NB4 (cell line): ENCODE data around the gene RRAS.

Experiments used
- DNase-seq: peaks from one replicate; pipeline ENCODE4 v3.0.0; 2010; ENCODE audit warnings: low read depth
- H3K4me3 ChIP-seq: one replicate; pipeline ENCODE4 v1.5.1; 2011; ENCODE audit warnings: mild to moderate bottlenecking, low read depth, low read length, moderate library complexity
- MYC ChIP-seq: IDR thresholded peaks from 2 replicates; pipeline ENCODE4 v1.6.1; 2011; ENCODE audit warnings: low read depth, low read length
- POLR2A ChIP-seq: IDR thresholded peaks from 2 replicates; pipeline ENCODE4 v1.6.1; 2011; ENCODE audit warnings: mild to moderate bottlenecking; ENCODE audit not compliant: insufficient read length; ENCODE audit errors: extremely low read depth
- TF ChIP-seq, protein P1 (sequence below): IDR thresholded peaks from one replicate; pipeline ENCODE4 v1.5.1; 2012; ENCODE audit warnings: low read depth, low read length
- TF ChIP-seq, protein P2 (sequence below): IDR thresholded peaks from 2 replicates; pipeline ENCODE4 v1.6.1; 2011; ENCODE audit warnings: low read depth, low read length

RRAS gene

DNA sequence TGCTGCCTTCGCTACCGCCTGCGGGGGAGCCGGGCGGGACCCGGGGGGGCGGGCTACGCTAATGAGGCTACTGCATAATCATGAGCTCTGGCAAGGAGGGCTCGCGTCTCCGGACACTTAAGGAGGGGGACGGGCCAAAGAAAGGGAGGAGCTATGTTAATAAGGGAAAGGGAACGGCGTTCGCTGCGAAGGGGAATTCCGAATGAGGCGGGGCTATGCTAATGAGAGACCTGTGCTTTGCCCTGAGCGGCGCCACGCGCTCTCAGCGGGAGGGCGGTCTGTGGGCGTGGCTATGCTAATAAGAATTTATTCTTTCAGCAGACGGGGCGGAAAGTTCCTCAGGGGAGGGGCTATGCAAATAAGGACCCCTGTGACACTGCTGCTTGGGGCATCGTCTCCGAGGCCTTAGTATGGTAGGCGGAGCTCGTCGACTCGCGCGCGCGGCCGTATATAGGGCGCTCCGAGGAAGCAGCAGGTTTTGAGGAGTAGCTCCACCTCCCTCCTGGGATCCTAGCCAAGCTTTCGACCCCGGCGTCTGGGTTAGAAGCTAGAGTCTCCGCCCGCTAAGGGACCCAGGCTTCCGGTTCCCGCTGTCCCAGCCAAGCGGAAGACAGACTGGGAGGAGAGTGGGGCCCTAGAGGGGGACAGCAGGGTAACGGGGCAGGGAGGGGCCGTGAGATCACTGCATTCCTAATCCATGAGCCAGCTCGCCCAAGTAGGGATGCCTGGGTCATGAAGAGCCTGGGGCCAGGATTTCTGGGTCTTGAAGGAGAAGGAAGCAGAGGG, at the start of gene RRAS:
Gene RRAS, minus strand, starts transcription at position 31 of the 786 bp plus-strand sequence. CDS start 45 bp downstream, outside the sequence.
- DNase-seq: peak; percentile 100
- peak within 1 kb of the TSS; percentile 81 for H3K4me3 ChIP-seq
- TF ChIP-seq POLR2A (peak; percentile 55), MYC (peak; percentile 76)
- TF ChIP-seq, protein P1, sequence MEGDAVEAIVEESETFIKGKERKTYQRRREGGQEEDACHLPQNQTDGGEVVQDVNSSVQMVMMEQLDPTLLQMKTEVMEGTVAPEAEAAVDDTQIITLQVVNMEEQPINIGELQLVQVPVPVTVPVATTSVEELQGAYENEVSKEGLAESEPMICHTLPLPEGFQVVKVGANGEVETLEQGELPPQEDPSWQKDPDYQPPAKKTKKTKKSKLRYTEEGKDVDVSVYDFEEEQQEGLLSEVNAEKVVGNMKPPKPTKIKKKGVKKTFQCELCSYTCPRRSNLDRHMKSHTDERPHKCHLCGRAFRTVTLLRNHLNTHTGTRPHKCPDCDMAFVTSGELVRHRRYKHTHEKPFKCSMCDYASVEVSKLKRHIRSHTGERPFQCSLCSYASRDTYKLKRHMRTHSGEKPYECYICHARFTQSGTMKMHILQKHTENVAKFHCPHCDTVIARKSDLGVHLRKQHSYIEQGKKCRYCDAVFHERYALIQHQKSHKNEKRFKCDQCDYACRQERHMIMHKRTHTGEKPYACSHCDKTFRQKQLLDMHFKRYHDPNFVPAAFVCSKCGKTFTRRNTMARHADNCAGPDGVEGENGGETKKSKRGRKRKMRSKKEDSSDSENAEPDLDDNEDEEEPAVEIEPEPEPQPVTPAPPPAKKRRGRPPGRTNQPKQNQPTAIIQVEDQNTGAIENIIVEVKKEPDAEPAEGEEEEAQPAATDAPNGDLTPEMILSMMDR: no peak
- TF ChIP-seq, protein P2, sequence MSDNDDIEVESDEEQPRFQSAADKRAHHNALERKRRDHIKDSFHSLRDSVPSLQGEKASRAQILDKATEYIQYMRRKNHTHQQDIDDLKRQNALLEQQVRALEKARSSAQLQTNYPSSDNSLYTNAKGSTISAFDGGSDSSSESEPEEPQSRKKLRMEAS: peak; percentile 80

DNA sequence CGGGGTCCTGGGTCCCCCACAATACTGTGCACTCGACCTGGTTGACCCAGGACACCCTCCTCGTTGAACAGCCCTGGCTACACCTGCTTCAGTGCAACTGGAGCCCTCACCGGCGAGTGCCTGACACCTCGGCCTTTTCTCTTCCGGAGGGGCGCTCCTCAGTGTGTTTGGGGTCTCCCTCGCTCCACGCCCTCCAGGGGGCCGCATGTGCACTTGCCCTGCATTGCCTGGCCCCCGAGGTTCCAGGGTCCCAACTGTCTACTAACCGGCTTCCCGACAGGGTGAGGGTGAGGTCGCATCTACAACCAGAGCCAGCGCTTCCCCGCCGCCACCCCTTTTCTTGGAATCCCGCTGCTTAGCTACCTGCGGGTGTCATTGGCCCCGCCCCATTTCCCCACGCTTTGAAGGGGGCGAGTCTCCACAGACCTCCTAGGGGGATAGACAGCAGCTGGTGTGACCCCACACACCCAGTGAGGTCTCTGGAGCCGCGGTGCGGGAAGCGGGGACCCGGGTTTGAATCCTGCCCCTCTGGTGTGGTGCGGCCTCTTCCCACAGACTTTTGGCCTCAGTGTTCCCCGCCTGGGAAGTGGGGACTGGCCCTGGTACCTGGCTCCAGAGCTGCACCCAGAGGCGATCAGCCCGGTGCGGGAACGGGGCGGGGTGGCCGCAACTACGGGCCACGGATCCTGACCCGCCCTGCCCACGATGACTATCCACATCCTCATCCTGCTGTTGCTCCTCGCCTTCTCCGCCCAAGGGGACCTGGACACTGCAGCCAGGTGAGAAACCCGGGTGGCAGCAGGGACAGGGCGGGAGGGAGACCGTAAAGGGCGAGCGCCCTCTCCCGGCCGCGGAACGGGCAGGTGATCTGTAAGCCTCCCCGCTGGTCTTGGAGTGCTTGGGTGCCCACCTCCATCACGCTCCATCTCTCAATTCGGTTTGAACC, 49.5 kb upstream of the RRAS start, which contains the start of gene ADM5:
Gene ADM5, plus strand, starts transcription at position 462 of the 946 bp plus-strand sequence. Its CDS starts 244 bp downstream, at position 706.
- peak; percentile 16 for TF ChIP-seq POLR2A
- TF ChIP-seq MYC: no peak
- peak; percentile 21 for DNase-seq
- H3K4me3 ChIP-seq: no peak within 1 kb of the TSS

DNA sequence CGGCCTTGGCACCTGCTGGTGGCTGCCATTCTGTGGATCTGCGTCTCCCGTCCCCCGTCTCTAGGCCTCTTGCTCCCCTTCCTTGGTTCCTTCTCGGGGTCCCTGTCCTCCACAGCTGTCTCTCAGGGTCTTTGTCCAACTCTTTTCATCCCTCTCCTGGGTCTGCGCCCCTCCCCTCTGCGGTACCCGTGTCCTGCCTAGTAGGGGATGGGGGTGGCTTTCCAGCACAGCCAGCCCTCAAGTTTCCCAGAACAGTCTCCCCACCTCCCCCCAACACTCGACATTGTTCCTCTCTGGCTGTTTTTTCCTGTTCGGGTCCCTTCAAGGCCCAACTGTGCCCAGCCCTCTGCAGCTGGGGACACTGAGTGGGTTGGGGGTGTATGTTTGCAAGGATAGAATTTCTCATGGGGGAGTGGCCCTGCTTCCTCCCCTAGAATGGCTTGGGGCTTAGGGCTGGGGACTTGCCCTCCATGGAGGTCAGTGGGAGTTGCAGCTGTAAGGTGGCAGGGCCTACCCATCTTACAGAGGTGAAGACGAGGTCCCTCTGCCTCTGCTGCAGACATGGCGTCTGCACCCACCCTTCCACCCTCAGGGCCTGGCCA, 48.7 kb upstream of the RRAS start:
- no peak for DNase-seq
- no peak overlapping the region for H3K4me3 ChIP-seq

DNA sequence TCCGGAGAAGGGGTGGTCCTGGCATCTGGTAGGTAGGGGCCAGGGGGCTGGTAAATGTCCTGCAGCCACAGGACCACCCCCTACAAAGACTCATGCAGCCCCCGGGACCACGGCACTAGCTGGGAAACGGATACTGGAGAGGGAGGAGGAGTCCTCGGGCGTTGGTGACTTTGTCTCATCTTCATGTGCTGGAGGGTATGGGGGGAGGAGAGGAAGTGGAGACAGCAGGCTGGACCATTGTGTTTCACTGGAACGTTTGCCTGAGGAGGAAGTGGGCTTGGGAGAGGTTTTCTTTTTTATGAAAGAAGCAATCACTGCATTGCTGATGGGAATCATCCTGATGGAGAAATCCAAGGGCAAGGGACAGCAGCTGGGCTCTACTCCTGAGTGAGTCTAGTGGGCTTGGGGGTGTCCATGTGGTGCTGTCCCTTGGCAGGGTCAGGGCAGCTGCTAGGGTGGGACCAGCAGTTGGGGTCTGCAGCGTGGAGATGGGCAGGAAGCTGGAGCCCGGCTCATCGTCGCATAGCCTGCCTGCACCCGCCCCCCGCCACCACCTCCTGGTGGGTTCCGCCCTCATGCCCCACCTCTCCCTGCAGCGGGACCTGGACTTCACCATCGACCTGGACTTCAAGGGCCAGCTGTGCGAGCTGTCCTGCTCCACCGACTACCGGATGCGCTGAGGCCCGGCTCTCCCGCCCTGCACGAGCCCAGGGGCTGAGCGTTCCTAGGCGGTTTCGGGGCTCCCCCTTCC, 47.8 kb upstream of the RRAS start:
- DNase-seq: no peak
- TF ChIP-seq POLR2A (no peak), MYC (no peak)
- TF ChIP-seq, protein P1: no peak
- TF ChIP-seq, protein P2: no peak
- no peak overlapping the region for H3K4me3 ChIP-seq

More for the DNA sequence above, 48.7 kb upstream of the RRAS start:
- TF ChIP-seq, protein P2: no peak
- TF ChIP-seq, protein P1: no peak
- no peak for TF ChIP-seq MYC

DNA sequence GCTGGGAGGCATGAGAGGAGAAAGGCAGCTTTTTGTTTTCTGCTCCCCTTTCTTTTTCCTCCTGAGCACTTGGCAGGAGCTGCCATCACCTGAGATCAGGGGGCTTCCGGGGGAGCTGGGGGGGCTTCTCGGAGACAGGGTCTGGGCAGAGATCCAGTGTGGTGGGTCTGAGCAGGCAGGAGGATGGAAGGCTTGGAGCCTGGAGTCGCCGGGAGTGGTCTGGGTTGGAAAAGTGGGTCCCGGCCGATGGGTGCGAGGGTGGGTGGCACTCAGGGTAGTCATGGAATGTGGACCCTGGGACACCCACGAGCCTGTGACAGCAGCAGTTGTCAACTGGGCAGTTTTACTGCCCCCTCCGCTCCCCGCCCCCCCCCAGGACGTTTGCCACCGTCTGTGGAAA, 47.2 kb upstream of the RRAS start:
- no peak for TF ChIP-seq POLR2A
- TF ChIP-seq, protein P1: no peak
- TF ChIP-seq MYC: no peak
- TF ChIP-seq, protein P2: no peak
- H3K4me3 ChIP-seq: no peak overlapping the region
- no peak for DNase-seq
